Measurements from ENCODE around the gene PLCE1.

The PLCE1 gene

GRCh38 chr10:93995182-93995581, 1.5 kb downstream of the PLCE1 start:
- DNase-seq, result no peak

- DNase-seq, result no peak
Measured at GRCh38 chr10:93995598-93996271, 2.0 kb downstream of the PLCE1 start.

GRCh38 chr10:93996551-93996950, 2.8 kb downstream of the PLCE1 start:
- no peak for DNase-seq

GRCh38 chr10:93997546-93997945, 3.8 kb downstream of the PLCE1 start:
- DNase-seq, result no peak

- DNase-seq, result no peak
Measured at GRCh38 chr10:93999401-93999851, 5.7 kb downstream of the PLCE1 start.

- no peak for DNase-seq
Measured at GRCh38 chr10:94000638-94001415, 7.1 kb downstream of the PLCE1 start.

GRCh38 chr10:94001416-94001810, 7.7 kb downstream of the PLCE1 start:
- no peak for DNase-seq

- no peak for DNase-seq
Measured at GRCh38 chr10:94002156-94002555, 8.4 kb downstream of the PLCE1 start.

- no peak for DNase-seq
Measured at GRCh38 chr10:94003488-94003887, 9.8 kb downstream of the PLCE1 start.

- DNase-seq, result no peak
Measured at GRCh38 chr10:94005050-94005449, 11.3 kb downstream of the PLCE1 start.

GRCh38 chr10:94006591-94007550, 13.1 kb downstream of the PLCE1 start:
- no peak for DNase-seq

- no peak for DNase-seq
Measured at GRCh38 chr10:94008526-94008925, 14.8 kb downstream of the PLCE1 start.

- DNase-seq, result no peak
Measured at GRCh38 chr10:94010116-94010515, 16.4 kb downstream of the PLCE1 start.

- no peak for DNase-seq
Measured at GRCh38 chr10:94010886-94011285, 17.2 kb downstream of the PLCE1 start.

- DNase-seq, result no peak
Measured at GRCh38 chr10:94011296-94011695, 17.6 kb downstream of the PLCE1 start.

- no peak for DNase-seq
Measured at GRCh38 chr10:94012834-94013233, 19.1 kb downstream of the PLCE1 start.

GRCh38 chr10:94013331-94013760, 19.6 kb downstream of the PLCE1 start:
- DNase-seq, result no peak

GRCh38 chr10:94014304-94014703, 20.6 kb downstream of the PLCE1 start:
- DNase-seq, result no peak

- no peak for DNase-seq
Measured at GRCh38 chr10:94016727-94017714, 23.3 kb downstream of the PLCE1 start.

GRCh38 chr10:94018107-94018506, 24.4 kb downstream of the PLCE1 start:
- DNase-seq, result no peak

GRCh38 chr10:94023906-94024305, 30.2 kb downstream of the PLCE1 start:
- DNase-seq, result no peak

GRCh38 chr10:94024407-94024806, 30.7 kb downstream of the PLCE1 start:
- DNase-seq, result no peak
